Karpas-422 (cell line): ENCODE data around the gene HVCN1. TPM values are rescaled to one million over a fixed set of nuclear protein-coding genes. Genes with fewer than 3 reads are reported as not detected.
"Not testable (repeated sequence)": the region's sequence is repeated elsewhere in the genome, so short reads cannot be mapped to it uniquely, and the experiment has no call there.

Experiments used
- DNase-seq: peaks from one replicate; pipeline ENCODE4 v3.0.0-alpha.2; 2015
- H2AFZ ChIP-seq: fragments of 200-600 bp; sonication (generic); 2 replicates; pipeline ENCODE4 v1.6.1; 2014; ENCODE audit warnings: antibody characterized with exemption, low read length, mixed read lengths
- H3K27ac ChIP-seq: fragments of 200-600 bp; sonication (generic); 2 replicates; pipeline ENCODE4 v1.5.1; 2014; ENCODE audit warnings: mild to moderate bottlenecking, low read length, moderate library complexity
- H3K27me3 ChIP-seq: fragments of 200-600 bp; sonication (generic); 2 replicates; pipeline ENCODE4 v1.6.1; 2014; ENCODE audit warnings: low read length, mixed read lengths
- H3K36me3 ChIP-seq: fragments of 200-600 bp; sonication (generic); 2 replicates; pipeline ENCODE4 v1.6.1; 2014; ENCODE audit warnings: low read length, mixed read lengths; ENCODE audit not compliant: insufficient read depth
- H3K4me1 ChIP-seq: fragments of 200-600 bp; sonication (generic); 2 replicates; pipeline ENCODE4 v1.6.1; 2014; ENCODE audit warnings: mild to moderate bottlenecking, low read length, mixed read lengths
- H3K4me2 ChIP-seq: fragments of 200-600 bp; sonication (generic); 2 replicates; pipeline ENCODE4 v1.6.1; 2014; ENCODE audit warnings: low read length, low read depth, mild to moderate bottlenecking; ENCODE audit not compliant: poor library complexity, severe bottlenecking
- H3K4me3 ChIP-seq: fragments of 200-600 bp; sonication (generic); 2 replicates; pipeline ENCODE4 v1.5.1; 2014; ENCODE audit warnings: mild to moderate bottlenecking, antibody characterized with exemption, low read length, mixed read lengths
- H3K79me2 ChIP-seq: fragments of 200-600 bp; sonication (generic); 2 replicates; pipeline ENCODE4 v1.6.1; 2014; ENCODE audit warnings: mild to moderate bottlenecking, low read length, mixed read lengths
- H3K9ac ChIP-seq: fragments of 200-600 bp; sonication (generic); 2 replicates; pipeline ENCODE4 v1.6.0; 2014; ENCODE audit warnings: low read length
- H3K9me2 ChIP-seq: fragments of 200-600 bp; sonication (generic), shearing (Covaris generic); replicated peaks from 2 replicates; pipeline ENCODE4 v1.6.0; 2014; ENCODE audit warnings: mild to moderate bottlenecking, low read length, moderate library complexity; ENCODE audit not compliant: insufficient read depth
- H3K9me3 ChIP-seq: fragments of 300-700, 200-600 bp; sonication (generic); 2 replicates; pipeline ENCODE4 v1.6.1; 2014; ENCODE audit warnings: low read length, mixed read lengths
- H4K20me1 ChIP-seq: fragments of 200-600 bp; sonication (generic); 2 replicates; pipeline ENCODE4 v1.6.1; 2014; ENCODE audit warnings: mild to moderate bottlenecking, antibody characterized with exemption, low read length, low read depth; ENCODE audit not compliant: insufficient read depth
- total RNA-seq: library from RNA; depleted of rRNA; stranded (reverse); fragments of >200 nt; shearing (Covaris generic); gene quantifications from 2 replicates; pipeline ENCODE4 v1.2.3, GENCODE V29; 2014; ENCODE audit warnings: low replicate concordance; rRNA removed

The HVCN1 gene
- 5.1 and 11.5 TPM in 2 replicates for total RNA-seq

GRCh38 chr12:110688446-110689280, at the start of gene HVCN1:
Gene HVCN1, minus strand, starts transcription at chr12:110689115. Its CDS starts 5,870 bp downstream, at chr12:110683245.
- no peaks in the 10 kb centered on the region for H3K9me3 ChIP-seq
- no peaks in the 10 kb centered on the region for H4K20me1 ChIP-seq
- no peak for DNase-seq
- peak within 1 kb of the TSS; percentile 98 for H2AFZ ChIP-seq
- no peaks in the 10 kb centered on the region for H3K27me3 ChIP-seq
- H3K9me2 ChIP-seq, result no peaks in the 10 kb centered on the region
- H3K79me2 ChIP-seq, result no peaks in the 10 kb centered on the region
- peaks cover 44% of the 10 kb centered on the region for H3K4me1 ChIP-seq
- H3K27ac ChIP-seq, result no peak within 1 kb of the TSS
- H3K9ac ChIP-seq, result peak within 1 kb of the TSS; percentile 77
- H3K4me2 ChIP-seq, result peak within 1 kb of the TSS; percentile 95
- peak within 1 kb of the TSS; percentile 76 for H3K4me3 ChIP-seq
- H3K36me3 ChIP-seq, result no peaks in the 10 kb centered on the region

- no peaks in the 10 kb centered on the region for H3K27me3 ChIP-seq
- peaks cover 81% of the 10 kb centered on the region for H4K20me1 ChIP-seq
- no peaks in the 10 kb centered on the region for H3K9me3 ChIP-seq
- no peak overlapping the region for H3K4me3 ChIP-seq
- H3K4me2 ChIP-seq, result no peak overlapping the region
- DNase-seq, result no peak
- H2AFZ ChIP-seq, result no peak overlapping the region
- H3K4me1 ChIP-seq, result peaks cover 37% of the 10 kb centered on the region
- peaks cover 39% of the 10 kb centered on the region; the same call in 1 of the 2 replicates for H3K36me3 ChIP-seq
- H3K27ac ChIP-seq, result no peak overlapping the region
- H3K9me2 ChIP-seq, result no peaks in the 10 kb centered on the region
- peaks cover 100% of the 10 kb centered on the region for H3K79me2 ChIP-seq
- no peak overlapping the region for H3K9ac ChIP-seq
Measured at GRCh38 chr12:110737532-110737931, 48.6 kb upstream of the HVCN1 start.

- H2AFZ ChIP-seq, DNase-seq, H3K9ac ChIP-seq, H3K4me3 ChIP-seq, H3K9me3 ChIP-seq, H3K27me3 ChIP-seq, H3K4me2 ChIP-seq, H3K27ac ChIP-seq, H3K9me2 ChIP-seq: not testable (repeated sequence)
- H3K79me2 ChIP-seq, result peaks cover 100% of the 10 kb centered on the region
- H4K20me1 ChIP-seq, result peaks cover 84% of the 10 kb centered on the region
- peaks cover 37% of the 10 kb centered on the region for H3K4me1 ChIP-seq
- peaks cover 42% of the 10 kb centered on the region; the same call in 1 of the 2 replicates for H3K36me3 ChIP-seq
Measured at GRCh38 chr12:110737016-110737415, 48.1 kb upstream of the HVCN1 start.

- H3K27me3 ChIP-seq, result no peaks in the 10 kb centered on the region
- H3K4me1 ChIP-seq, result peaks cover 11% of the 10 kb centered on the region
- no peak overlapping the region for H3K4me2 ChIP-seq
- H3K27ac ChIP-seq, result no peak overlapping the region
- peaks cover 66% of the 10 kb centered on the region for H3K36me3 ChIP-seq
- H4K20me1 ChIP-seq, result peaks cover 75% of the 10 kb centered on the region
- peaks cover 100% of the 10 kb centered on the region for H3K79me2 ChIP-seq
- H3K9me3 ChIP-seq, result no peaks in the 10 kb centered on the region
- no peak overlapping the region for H2AFZ ChIP-seq
- H3K9ac ChIP-seq, result no peak overlapping the region
- DNase-seq, result no peak
- H3K9me2 ChIP-seq, result no peaks in the 10 kb centered on the region
- H3K4me3 ChIP-seq, result no peak overlapping the region
Measured at GRCh38 chr12:110733900-110734299, 45.0 kb upstream of the HVCN1 start.

- no peak overlapping the region for H3K4me2 ChIP-seq
- no peaks in the 10 kb centered on the region for H3K27me3 ChIP-seq
- no peaks in the 10 kb centered on the region for H3K9me2 ChIP-seq
- H3K9me3 ChIP-seq, result no peaks in the 10 kb centered on the region
- no peak for DNase-seq
- H3K79me2 ChIP-seq, result peaks cover 100% of the 10 kb centered on the region
- no peak overlapping the region for H3K27ac ChIP-seq
- no peak overlapping the region for H2AFZ ChIP-seq
- H3K36me3 ChIP-seq, result peaks cover 66% of the 10 kb centered on the region
- H3K9ac ChIP-seq, result no peak overlapping the region
- peaks cover 4% of the 10 kb centered on the region for H3K4me1 ChIP-seq
- peaks cover 75% of the 10 kb centered on the region for H4K20me1 ChIP-seq
- no peak overlapping the region for H3K4me3 ChIP-seq
Measured at GRCh38 chr12:110733089-110733715, 44.3 kb upstream of the HVCN1 start.

- H2AFZ ChIP-seq, result no peak overlapping the region
- peaks cover 69% of the 10 kb centered on the region for H4K20me1 ChIP-seq
- peaks cover 97% of the 10 kb centered on the region for H3K79me2 ChIP-seq
- no peak overlapping the region for H3K4me2 ChIP-seq
- no peak overlapping the region for H3K27ac ChIP-seq
- no peak overlapping the region for H3K9ac ChIP-seq
- no peaks in the 10 kb centered on the region for H3K27me3 ChIP-seq
- H3K9me3 ChIP-seq, result no peaks in the 10 kb centered on the region
- H3K36me3 ChIP-seq, result peaks cover 66% of the 10 kb centered on the region
- no peaks in the 10 kb centered on the region for H3K9me2 ChIP-seq
- DNase-seq, result no peak
- H3K4me3 ChIP-seq, result no peak overlapping the region
- no peaks in the 10 kb centered on the region for H3K4me1 ChIP-seq
Measured at GRCh38 chr12:110732572-110732971, 43.7 kb upstream of the HVCN1 start.

- Histone ChIP-seq H3K27me3 (no peaks in the 10 kb centered on the region), H4K20me1 (peaks cover 71% of the 10 kb centered on the region), H3K79me2 (peaks cover 97% of the 10 kb centered on the region), H3K4me3 (no peak overlapping the region), H3K9ac (no peak overlapping the region), H3K9me3 (no peaks in the 10 kb centered on the region), H3K4me1 (0 out of 2 replicates have a peak, but pooled peaks cover 2% of the 10 kb centered on the region), H3K9me2 (no peaks in the 10 kb centered on the region), H3K36me3 (peaks cover 69% of the 10 kb centered on the region), H3K27ac (no peak overlapping the region), H2AFZ (no peak overlapping the region), H3K4me2 (no peak overlapping the region)
- DNase-seq, result no peak
Measured at GRCh38 chr12:110731479-110731878, 42.6 kb upstream of the HVCN1 start.

- Histone ChIP-seq H3K4me3 (no peak overlapping the region), H4K20me1 (peaks cover 62% of the 10 kb centered on the region), H3K4me1 (0 out of 2 replicates have a peak, but pooled peaks cover 3% of the 10 kb centered on the region), H3K27ac (no peak overlapping the region), H3K36me3 (peaks cover 77% of the 10 kb centered on the region), H3K9ac (no peak overlapping the region), H3K9me2 (no peaks in the 10 kb centered on the region), H3K9me3 (no peaks in the 10 kb centered on the region), H3K79me2 (peaks cover 88% of the 10 kb centered on the region), H2AFZ (no peak overlapping the region), H3K4me2 (no peak overlapping the region), H3K27me3 (no peaks in the 10 kb centered on the region)
- no peak for DNase-seq
Measured at GRCh38 chr12:110728628-110729027, 39.7 kb upstream of the HVCN1 start.
